Measurements from ENCODE around the gene ISG20.

Gene ISG20

GRCh38 chr15:88606070-88606794, 32.6 kb upstream of the ISG20 start:
- no peak for DNase-seq (ENCODE audit: low read depth)
- TF ChIP-seq CTCF (IDR thresholded peaks at IDR 0.05; ENCODE audit: control insufficient read depth, extremely low read depth, insufficient read depth), result no peak
- no peak overlapping the region for H3K4me3 ChIP-seq (ENCODE audit: low read depth, low read length)

DNA sequence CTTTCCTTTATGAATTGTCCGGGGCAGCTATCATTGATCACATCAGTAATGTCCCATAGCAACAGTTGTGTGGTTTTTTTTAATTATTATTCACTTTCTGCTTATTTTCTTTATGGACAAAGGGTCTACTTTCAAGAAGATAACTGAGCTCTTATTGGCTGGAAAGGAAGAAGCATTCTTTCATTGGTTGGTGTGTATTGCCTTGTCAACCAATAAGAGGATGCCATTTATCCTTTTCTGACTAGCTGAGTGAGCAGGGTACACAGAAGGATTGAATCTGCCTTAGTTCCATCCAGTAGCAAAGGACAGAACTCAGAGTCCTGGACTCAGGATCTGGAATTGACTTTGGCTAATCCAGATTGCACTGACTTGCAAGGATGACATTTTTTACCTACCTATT, 30.9 kb upstream of the ISG20 start:
- no peak for DNase-seq (ENCODE audit: low read depth)

DNA sequence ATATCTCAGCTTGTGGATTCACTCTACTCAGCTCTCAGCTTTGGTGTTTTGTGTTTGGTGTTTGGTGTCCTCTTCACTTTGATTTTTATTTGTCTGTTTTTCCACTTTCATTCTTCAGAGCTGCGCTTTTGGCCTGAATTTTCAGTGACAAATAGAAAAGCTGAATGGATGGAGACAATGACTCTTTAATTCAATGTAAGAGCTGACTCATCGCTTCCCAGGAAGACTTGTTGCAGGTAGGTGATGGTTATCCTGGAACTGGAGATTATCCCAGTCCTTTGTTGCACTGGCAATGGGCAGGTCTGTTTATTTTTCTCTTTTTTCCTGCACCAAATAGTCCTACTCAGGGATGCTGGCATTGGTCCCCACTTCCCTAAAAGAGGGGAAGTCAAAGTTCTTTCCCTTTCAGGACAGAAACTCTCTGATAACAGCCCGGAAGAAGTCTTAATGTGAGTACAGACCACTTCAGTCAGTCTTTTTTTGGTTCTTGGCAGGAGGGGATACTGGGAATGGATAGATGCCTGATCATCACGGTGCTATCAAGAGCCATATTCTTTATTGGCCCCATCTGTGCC, 30.1 kb upstream of the ISG20 start:
- DNase-seq (ENCODE audit: low read depth), result no peak
- no peak for TF ChIP-seq CTCF (IDR thresholded peaks at IDR 0.05; ENCODE audit: control insufficient read depth, extremely low read depth, insufficient read depth)
- H3K4me3 ChIP-seq (ENCODE audit: low read depth, low read length), result no peak overlapping the region

More for the DNA sequence above, 30.9 kb upstream of the ISG20 start:
- no peak overlapping the region for H3K4me3 ChIP-seq (ENCODE audit: low read depth, low read length)
- no peak for TF ChIP-seq CTCF (IDR thresholded peaks at IDR 0.05; ENCODE audit: control insufficient read depth, extremely low read depth, insufficient read depth)

DNA sequence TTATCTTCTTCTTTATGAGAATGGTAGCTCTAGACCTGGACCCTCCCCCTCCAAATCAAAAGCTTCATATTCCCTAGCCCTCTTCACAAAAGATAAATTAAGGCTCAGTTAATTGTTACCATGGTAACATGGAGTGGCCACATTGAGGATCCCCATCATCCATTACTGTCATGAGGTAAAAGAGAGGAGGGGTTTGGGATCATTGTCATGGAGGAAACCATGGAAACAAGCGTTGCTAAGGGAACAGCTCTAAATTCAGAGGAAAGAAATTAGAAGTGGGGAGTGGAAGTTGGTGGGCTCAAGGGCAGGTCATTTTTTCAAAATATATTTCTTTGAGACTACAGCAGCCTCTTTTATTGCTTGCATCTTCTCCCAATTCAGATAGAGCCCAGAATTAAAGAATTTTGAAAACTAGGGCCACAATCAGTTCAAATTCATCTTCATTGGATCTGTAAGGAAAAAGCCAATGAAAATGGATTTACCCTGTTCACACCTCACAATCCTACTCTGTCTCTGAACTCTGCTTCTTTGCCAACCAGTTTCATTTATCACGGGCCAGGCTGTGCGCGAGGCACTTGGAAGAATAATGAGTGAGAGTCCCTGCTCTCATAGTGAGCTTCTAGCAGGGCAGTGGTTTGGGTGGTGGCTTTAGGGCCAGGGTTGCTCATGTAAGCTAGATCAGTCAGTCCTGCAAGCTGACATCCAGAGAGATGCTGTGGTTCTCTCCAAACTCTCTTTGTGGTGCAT, 29.3 kb upstream of the ISG20 start:
- no peak for TF ChIP-seq CTCF (IDR thresholded peaks at IDR 0.05; ENCODE audit: control insufficient read depth, extremely low read depth, insufficient read depth)
- H3K4me3 ChIP-seq (ENCODE audit: low read depth, low read length), result no peak overlapping the region
- DNase-seq (ENCODE audit: low read depth), result no peak

GRCh38 chr15:88610701-88611231, 28.1 kb upstream of the ISG20 start:
- no peak for DNase-seq (ENCODE audit: low read depth)

More at GRCh38 chr15:88610701-88611231, 28.1 kb upstream of the ISG20 start:
- no peak for TF ChIP-seq CTCF (IDR thresholded peaks at IDR 0.05; ENCODE audit: control insufficient read depth, extremely low read depth, insufficient read depth)
- no peak overlapping the region for H3K4me3 ChIP-seq (ENCODE audit: low read depth, low read length)
